GM21390 (cell line): ENCODE measurements around the gene ACKR2.

Experiments used
- ATAC-seq: cut with Tn5 transposase; IDR thresholded peaks from one replicate; pipeline ENCODE4 v1.9.1; 2021; ENCODE audit not compliant: unreplicated experiment

Gene ACKR2

DNA sequence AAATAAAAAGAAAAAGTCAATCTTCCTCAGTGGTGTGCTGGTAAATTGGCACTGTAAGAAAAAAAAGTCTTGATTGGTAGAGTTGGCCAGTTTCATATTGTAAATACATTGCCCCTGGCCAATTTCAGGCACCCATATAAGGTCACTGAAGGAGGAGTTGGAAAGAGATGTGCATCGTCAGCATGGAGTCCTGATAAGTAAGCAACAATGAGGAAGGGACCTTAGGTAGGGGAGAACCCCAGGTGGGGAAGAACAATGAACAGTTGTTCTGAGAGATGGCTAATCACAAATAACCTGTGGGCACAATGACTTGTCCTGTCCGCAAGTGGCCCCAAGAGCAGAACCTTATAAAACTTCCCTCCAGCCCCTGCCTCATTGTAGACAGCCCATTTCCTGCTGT is 75.1 kb downstream of the ACKR2 start:
- ATAC-seq: no peak

DNA sequence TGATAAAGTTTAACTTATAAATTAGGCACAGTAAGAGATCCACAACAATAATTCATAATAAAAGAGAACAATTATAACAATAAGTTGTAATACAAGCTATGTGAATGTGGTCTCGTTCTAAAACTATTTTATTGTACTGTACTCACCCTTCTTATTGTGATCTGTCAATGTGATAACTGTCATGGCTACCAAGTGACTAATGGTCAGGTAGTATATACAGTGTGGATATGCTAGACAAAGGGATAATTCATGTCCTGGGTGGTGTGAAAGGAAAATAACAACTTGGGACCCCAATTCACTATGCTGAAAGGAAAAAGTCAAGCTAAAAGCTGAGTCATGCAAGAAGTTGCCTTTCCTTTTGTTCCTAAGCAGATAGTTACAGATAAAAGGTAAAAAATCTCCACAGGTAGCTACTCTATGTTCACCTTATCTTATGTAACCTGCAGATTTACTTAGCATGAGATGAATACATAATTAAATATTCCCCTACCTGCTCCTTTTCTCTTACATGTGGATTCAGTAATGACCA is 77.1 kb downstream of the ACKR2 start:
- no peak for ATAC-seq

DNA sequence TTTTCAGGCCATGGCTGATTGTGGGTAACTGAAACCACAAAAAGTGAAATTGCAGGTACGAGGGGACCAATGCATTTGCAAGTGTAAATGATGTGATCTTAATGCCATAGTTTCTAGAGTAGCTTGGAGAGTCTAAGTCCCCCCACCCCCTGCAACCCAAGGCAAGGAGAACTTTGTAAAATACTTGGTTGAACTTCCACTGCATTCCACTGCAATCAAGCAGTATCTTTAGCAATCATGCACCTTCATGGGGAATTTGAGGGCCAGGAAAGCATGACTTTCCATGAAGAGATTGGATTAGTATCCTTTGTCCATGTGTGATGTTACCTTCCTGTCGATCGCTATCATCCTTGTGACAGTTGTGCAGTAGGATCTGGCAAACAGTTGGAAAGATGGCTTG is 77.8 kb downstream of the ACKR2 start:
- no peak for ATAC-seq

DNA sequence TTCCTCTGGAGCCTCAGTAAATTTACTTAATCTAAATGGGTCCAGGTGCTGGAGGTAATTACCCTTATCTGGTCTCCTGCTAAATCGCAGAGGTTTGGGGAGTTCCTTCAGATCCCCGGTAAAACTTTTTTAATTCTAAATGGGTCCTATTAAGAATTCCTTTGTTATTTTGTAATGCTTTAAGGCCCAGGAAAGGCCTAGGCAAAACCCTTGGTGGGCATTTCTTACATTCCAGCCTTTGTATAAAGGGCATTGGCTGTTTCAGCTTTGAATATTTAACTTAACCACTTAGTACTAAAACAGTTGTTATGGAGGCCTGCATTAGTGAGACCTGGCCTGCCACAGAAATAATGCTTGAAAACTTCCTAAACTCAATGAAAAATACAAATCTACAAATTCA is 81.8 kb downstream of the ACKR2 start:
- no peak for ATAC-seq

DNA sequence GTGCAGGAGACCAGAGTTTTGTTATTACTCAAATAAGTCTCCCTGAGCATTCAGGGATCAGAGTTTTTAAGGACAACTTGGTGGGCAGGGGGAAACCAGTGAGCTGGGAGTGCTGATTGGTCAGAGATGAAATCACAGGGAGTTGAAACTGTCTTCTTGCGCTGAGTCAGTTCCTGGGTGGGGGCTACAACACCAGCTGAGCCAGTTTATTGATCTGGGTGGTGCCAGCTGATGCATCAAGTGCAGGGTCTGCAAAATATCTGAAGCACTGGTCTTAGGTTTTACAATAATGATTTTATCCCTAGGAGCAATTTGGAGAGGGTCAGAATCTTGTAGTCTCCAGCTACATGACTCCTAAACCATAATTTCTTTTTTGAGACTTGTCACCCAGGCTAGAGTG is 82.9 kb downstream of the ACKR2 start:
- no peak for ATAC-seq

DNA sequence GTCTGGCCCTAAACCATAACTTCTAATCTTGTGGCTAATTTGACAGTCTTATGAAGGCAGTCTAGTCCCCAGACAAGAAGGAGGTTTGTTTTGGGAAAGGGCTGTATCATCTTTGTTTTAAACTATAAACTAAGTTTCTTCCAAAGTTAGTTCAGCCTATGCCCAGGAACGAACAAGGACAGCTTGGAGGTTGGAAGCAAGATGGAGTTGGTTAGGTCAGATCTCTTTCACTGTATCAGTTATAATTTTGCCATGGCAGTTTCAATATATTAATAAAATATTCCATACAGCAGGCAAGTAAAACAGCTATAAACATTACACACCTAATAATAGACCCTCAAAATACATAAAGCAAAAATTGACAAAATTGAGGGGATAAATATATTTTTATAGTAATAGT is 83.6 kb downstream of the ACKR2 start:
- ATAC-seq: no peak

DNA sequence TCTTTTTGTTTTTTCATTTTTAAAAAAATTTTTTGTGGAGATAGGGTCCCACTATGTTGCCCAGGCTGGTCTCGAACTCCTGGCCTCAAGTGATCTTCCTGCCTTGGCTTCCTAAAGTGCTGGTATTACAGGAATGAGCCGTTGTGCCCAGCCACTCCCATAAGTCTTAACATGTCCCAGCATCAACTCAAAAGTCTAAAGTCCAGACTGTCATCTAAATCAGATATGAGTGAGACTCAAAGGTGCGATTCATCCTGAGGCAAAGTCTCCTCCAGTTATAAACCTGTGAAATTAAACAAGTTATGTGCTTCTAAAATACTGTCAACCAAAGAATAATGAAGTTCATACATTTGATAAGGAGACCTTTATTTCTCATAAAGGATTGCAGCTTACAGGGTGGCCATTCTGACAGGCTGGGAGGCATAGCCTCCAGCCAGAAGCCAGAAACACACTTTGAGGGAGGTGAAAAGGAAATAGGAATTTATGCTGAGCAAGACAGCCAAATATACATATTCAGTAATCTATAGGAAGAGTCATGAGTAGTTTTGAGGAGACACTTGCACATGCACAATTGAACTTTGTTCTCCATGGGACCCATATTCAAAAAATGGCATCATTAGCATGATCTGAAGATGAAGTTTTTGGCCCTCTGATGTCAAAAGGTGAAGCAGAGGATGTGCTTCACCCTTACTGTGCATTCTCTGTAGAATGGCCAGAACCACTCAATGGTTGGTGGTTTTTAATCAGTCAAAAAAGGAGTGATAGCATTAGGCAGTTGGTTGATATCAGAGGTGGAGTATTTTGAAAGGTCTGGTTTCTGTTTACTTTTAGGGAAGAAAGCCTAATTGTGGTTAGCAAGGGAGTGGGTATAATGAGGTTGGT is 85.7 kb downstream of the ACKR2 start:
- no peak for ATAC-seq

DNA sequence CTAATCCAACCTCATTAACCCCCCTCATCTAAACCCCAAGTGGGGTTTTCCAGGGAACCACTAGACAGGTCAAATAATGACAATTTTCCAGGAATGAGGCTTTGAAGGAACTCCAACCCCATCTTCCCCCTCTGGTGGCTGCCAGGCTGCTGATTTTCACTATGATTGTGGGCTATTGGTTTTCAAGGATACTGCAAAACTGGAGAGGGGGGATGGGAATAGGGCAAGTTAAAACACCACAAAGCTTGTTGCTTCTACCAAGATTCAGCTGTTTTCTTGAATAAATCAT is 86.3 kb downstream of the ACKR2 start:
- ATAC-seq: no peak

DNA sequence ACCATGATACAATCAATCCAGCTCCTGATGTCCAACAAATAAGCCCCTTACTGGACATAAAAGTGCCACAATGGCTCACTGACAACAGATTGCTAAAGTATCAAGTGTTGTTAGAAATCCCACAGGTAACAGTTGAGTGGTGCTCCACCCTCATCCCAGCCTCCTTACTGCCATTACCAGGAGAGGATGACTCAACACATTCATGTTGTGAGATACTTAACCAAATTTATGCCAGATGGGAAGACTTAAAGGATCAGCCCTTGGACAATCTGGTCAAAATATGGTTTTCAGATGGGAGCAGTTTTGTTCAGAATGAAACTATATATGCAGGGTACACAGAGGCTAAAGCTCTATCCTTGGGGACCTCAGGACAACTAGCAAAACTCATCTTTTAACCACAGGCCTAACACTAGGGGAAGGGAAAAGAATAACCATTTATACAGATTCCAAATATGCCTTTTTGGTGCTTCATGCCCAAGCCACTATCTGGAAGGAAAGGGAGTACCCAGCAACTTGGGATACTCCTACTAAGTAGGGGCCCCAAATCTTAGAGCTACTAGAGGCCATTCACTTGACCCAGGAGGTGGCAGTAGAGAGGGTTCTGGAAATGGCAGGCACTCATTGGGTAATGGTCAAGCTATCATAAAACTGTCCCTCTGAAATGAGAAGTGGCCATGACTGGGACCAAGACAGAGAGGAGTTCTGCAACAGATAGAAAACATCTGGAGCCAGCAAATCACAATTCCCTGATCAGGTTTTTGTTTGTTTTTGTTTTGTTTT is 89.8 kb downstream of the ACKR2 start:
- no peak for ATAC-seq

DNA sequence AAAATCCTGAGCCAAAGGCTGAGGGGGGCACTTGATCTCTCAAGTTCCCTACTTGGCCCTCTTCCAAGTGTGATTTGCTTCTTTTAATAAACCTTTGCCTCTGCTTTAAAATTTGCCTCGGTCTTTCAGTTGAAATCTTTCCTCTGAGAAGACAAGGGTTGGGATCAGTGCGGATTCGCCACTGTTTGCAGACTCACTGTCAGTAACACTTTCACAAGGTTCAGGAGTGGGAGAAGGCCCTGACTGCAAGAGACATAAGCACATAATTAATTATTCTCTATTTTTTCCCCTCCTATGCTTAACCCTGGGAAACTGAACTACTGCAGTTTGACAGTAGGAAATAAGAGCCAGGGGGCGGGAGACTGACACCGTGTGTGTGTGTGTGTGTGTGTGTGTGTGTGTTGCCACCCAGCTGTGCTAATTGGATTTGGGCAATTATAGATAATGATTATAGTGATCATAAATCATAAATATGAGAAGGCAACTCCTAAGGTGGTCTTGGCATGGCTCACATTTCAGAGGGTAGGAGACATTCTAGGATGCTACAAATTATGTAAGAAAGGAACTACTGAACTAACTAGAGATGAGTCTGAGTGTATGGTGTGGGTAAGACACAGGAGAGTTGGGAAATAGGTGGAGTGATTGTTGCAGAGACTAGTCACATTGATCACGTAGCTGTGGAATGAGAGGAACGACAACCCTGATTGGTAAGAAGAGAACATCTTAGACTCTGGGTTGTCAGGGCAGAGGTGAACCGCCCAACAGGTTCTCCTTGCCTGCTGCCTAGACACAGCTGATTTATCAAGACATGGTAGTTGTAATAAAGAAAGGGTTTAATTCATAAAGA is 91.2 kb downstream of the ACKR2 start:
- ATAC-seq: no peak

DNA sequence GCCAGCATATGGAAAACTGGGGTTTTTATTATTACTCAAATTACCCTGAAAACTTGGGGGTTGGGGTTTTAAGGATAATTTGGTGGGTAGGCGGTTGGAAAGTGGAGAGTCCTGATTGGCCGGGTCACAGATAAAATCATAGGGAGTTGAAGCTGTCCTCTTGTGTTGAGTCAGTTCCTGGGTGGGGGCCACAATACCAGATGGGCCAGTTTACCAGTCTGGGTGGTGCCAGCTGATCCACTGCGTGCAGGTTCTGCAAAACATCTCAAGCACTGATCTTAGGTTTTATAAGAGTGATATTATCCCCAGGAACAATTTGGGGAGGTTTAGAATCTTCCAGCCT is 91.8 kb downstream of the ACKR2 start:
- ATAC-seq: no peak

DNA sequence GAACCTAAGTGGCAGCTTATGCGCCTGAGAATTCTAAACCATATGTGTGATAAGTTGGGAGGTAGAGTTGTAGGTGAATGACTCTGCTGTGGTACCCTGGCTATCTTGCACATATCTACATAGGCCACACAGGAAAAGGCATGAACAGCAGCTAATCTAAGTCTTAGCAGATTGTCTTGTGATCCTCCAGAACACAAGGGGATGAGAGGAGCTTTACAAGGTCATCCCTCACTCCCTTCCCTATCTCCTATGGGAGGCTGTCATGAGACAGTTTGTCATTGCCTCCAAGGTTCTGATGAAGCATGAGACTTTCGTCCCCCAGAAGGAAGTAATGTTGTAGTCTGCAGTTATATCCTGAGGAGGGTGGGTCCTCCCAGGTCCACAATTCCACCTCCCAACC is 93.0 kb downstream of the ACKR2 start:
- ATAC-seq: no peak

DNA sequence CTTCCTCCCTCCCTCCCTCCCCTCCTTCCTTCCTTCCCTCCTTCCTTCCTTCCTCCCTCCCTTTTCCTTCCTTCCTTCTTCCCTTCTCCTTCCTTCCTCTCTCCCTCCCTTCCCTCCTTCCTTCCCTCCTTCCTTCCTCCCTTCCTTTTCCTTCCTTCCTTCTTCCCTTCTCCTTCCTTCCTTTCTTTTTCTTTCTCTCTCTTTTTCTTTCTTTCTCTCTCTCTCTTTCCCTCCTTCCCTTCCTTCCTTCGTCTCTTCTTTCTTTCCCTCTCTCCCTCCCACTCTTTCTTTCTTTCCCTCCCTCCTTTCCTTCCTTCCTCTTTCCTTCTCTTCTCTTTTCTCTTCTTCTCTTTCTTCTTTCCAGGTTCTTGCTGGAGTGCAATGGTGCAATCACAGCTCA is 94.8 kb downstream of the ACKR2 start:
- ATAC-seq: no peak

DNA sequence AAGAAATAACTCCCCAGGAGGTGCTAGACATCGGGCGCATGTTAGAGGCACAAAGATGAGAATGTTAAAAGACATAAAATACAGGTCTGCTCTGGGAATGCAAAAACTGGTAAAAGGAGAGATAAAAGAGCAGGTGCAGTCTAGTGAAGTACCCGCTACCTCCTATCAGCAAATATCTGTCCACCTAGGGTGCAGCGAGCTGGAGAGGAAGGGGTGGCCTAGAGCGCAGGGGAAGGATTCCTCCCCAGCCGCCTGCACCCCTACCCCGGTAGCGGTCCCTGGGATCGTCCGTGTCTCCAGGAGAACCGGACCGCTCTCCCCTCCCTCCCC is 96.5 kb downstream of the ACKR2 start:
- ATAC-seq: no peak

DNA sequence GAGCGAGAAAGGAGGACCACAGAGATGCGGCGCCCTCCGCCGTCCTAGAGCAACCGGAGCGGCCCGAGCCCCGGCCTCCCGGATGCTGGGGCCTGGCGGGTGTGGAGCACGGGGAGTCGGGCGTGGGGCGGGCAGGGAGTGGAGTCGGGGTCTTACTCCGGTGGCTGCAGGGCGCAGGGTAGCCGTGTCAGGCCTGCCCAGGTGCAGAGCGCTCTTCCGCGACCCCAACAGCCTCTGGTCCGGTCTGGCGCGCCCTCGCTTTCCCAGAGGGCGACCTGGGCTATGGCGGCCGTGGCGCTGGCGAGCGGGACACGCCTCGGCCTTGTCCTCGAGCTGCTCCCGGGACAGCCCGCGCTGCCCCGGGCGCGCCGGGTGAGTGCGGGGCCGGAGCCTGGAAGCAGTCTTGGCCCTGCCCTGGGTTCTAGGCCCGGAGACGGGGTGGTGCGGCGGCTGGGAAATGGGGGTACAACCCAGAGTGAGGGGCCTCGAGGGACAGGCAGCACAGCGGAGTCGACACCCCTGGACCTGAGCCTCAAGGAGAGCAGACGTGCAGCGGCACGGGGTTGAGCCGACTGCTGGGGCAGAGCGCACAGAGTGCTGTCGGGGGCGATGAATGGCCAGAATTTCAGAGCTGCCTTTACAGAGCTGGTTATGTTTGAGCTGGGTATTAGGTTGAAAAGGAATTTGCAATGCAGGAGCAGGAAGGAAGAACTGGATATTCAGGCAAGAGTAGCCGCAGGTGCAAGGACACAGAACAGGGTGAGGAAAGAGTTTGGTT is 97.0 kb downstream of the ACKR2 start, which contains the start of gene ZNF662:
Gene ZNF662, plus strand, starts transcription at position 73 of the 778 bp plus-strand sequence. CDS start 1,973 bp downstream, outside the sequence.
- ATAC-seq: no peak

DNA sequence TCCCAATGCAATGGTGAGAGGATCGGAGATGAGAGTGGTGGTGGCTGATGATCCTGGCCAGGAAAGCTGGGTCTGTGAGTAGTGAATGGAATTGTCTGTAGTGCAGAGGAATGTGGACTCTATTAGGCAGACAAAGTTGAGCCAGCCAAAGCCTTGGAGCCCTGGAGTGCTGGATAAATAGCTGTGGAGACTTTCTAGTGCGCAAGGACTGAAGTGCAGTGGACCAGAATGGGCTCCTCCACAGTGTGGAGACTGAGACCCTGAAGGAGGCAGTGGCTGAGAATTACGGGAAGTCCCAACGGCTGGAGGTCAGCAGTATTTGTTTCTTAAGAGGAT is 97.6 kb downstream of the ACKR2 start:
- no peak for ATAC-seq

DNA sequence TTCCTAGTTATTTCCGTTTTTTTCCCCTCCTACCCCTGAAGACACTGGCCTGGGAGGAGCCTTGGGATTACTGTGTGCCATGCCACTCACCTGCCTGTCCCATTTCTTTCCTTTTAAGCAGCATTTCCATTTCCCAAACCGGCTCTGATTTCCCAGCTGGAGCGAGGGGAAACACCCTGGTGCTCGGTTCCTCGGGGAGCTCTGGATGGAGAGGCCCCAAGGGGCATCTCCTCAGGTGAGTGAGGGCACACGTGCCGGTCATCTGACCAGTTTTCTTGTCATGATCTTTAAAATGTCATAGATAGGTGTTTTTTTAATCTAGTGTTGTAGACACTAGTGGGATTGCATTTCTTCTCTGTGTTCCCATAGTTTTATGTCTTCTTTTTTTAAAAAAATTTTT is 99.4 kb downstream of the ACKR2 start:
- ATAC-seq: no peak

DNA sequence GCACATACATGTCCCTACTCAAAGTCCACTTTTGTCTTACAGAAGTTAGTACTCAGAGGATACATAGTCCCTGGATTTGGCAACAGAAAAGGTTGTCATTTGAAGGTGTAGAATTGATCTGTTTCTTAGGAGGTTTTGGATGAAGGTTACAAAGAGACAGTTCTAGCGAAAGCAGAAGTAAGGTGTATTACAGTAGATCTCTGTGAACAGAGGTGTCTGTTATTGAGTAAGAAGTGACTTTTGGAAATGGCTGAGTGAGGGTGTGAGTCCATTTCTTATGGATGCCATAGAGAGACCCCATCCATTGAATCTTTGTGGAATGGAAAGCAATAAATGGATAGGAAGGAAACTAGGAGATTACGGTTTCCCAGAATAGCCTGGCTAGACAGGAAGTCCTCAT is 102.3 kb downstream of the ACKR2 start:
- no peak for ATAC-seq

DNA sequence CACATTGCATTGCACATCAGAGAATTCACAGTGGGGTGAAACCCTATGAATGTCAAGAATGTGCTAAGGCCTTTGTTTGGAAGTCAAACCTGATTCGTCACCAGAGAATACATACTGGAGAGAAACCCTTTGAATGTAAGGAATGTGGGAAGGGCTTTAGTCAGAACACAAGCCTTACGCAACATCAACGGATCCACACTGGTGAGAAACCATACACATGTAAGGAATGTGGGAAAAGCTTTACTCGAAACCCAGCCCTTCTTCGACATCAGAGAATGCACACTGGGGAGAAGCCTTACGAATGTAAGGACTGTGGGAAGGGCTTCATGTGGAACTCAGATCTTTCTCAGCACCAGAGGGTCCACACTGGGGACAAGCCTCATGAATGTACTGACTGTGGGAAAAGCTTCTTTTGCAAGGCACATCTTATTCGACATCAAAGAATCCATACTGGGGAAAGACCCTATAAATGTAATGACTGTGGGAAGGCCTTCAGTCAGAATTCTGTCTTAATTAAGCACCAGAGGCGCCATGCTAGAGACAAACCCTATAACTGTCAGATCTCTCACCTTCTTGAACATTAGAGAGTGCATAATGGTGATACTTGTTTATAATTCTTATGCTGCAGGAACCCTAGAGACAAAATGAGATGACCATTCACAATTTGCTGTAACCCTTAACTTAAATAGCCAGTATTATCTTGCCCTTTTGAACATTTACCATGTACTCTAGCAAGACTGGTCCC is 105.7 kb downstream of the ACKR2 start:
- no peak for ATAC-seq
